Activated T-cell treated with anti-CD3 and anti-CD28 coated beads, Interleukin-2, amount 50 U/mL, for 48 hours (primary cell): ENCODE measurements around the gene HOXB2.

ENCODE experiments used
- DNase-seq, 2 experiments: peaks; one replicate each; pipeline ENCODE4 v3.0.0-alpha.2; 2020

HOXB2 gene

GRCh38 chr17:48539177-48539576, 5.7 kb downstream of the HOXB2 start:
- DNase-seq = no peak

GRCh38 chr17:48537316-48537715, 7.6 kb downstream of the HOXB2 start:
- no peak for DNase-seq

GRCh38 chr17:48535793-48536559, 8.9 kb downstream of the HOXB2 start:
- DNase-seq = peak in 1 of 2 experiments; percentile 32

- no peak for DNase-seq
Observed at GRCh38 chr17:48532261-48532660, 12.6 kb downstream of the HOXB2 start.

GRCh38 chr17:48530887-48531272, 14.0 kb downstream of the HOXB2 start, which contains the start of gene HOXB1:
Gene HOXB1, minus strand, starts transcription at chr17:48531011. Its CDS starts 107 bp downstream, at chr17:48530904.
- DNase-seq = no peak

GRCh38 chr17:48530208-48530886, 14.6 kb downstream of the HOXB2 start:
- DNase-seq = no peak

- DNase-seq = no peak
Observed at GRCh38 chr17:48529683-48530009, 15.3 kb downstream of the HOXB2 start.

- DNase-seq = no peak
Observed at GRCh38 chr17:48528936-48529682, 15.8 kb downstream of the HOXB2 start.

GRCh38 chr17:48528153-48528935, 16.6 kb downstream of the HOXB2 start:
- no peak for DNase-seq

GRCh38 chr17:48527547-48527932, 17.4 kb downstream of the HOXB2 start:
- no peak for DNase-seq

- DNase-seq = no peak
Observed at GRCh38 chr17:48526608-48527546, 18.0 kb downstream of the HOXB2 start.

- no peak for DNase-seq
Observed at GRCh38 chr17:48523010-48523409, 21.9 kb downstream of the HOXB2 start.

GRCh38 chr17:48522031-48522653, 22.8 kb downstream of the HOXB2 start:
- no peak for DNase-seq

GRCh38 chr17:48520631-48521079, 24.3 kb downstream of the HOXB2 start:
- DNase-seq = no peak

GRCh38 chr17:48519427-48519826, 25.5 kb downstream of the HOXB2 start:
- DNase-seq = no peak

- DNase-seq = no peak
Observed at GRCh38 chr17:48517478-48517877, 27.4 kb downstream of the HOXB2 start.

GRCh38 chr17:48515925-48516900, 28.7 kb downstream of the HOXB2 start:
- DNase-seq = no peak

GRCh38 chr17:48514477-48514876, 30.4 kb downstream of the HOXB2 start:
- DNase-seq = no peak

- no peak for DNase-seq
Observed at GRCh38 chr17:48513666-48514455, 31.0 kb downstream of the HOXB2 start.
